ENCODE measurements around the gene INPP5F. TPM values are rescaled to one million over a fixed set of nuclear protein-coding genes. Genes with fewer than 3 reads are reported as not detected.
"Not testable (repeated sequence)": the region's sequence is repeated elsewhere in the genome, so short reads cannot be mapped to it uniquely, and the experiment has no call there.

Gene INPP5F
- total RNA-seq, 6 experiments from 2014 or later: 8.7 to 12.8 (median 12.5) TPM

- H3K4me1 Mint-ChIP-seq (ENCODE audit: low read depth): peaks cover 75% of the 10 kb centered on the region
- no peaks in the 10 kb centered on the region for H3K9me3 Mint-ChIP-seq
- H3K27me3 Mint-ChIP-seq (ENCODE audit: insufficient read depth): no peaks in the 10 kb centered on the region
- TF ChIP-seq CTCF (IDR thresholded peaks at IDR 0.05): no peak
- peak overlapping the region; percentile 78; the same call in 1 of the 2 replicates for H3K27ac Mint-ChIP-seq
- no peak overlapping the region for H3K4me3 Mint-ChIP-seq
- DNase-seq: no peak
- H3K36me3 Mint-ChIP-seq (ENCODE audit: low read depth): peaks cover 5% of the 10 kb centered on the region; the same call in 1 of the 2 replicates
Measured at GRCh38 chr10:119768455-119769094, 42.7 kb downstream of the INPP5F start.

- DNase-seq: peak; percentile 87
Measured at GRCh38 chr10:119769886-119770285, 44.0 kb downstream of the INPP5F start.

GRCh38 chr10:119770928-119771327 lies 45.1 kb downstream of the INPP5F start:
- no peaks in the 10 kb centered on the region for H3K27me3 Mint-ChIP-seq (ENCODE audit: insufficient read depth)
- no peak for TF ChIP-seq CTCF (IDR thresholded peaks at IDR 0.05)
- H3K4me1 Mint-ChIP-seq (ENCODE audit: low read depth): peaks cover 78% of the 10 kb centered on the region
- peaks cover 5% of the 10 kb centered on the region; the same call in 1 of the 2 replicates for H3K36me3 Mint-ChIP-seq (ENCODE audit: low read depth)
- DNase-seq: no peak
- H3K9me3 Mint-ChIP-seq: no peaks in the 10 kb centered on the region
- H3K4me3 Mint-ChIP-seq: peak overlapping the region; percentile 66
- peak overlapping the region; percentile 78 for H3K27ac Mint-ChIP-seq

More at GRCh38 chr10:119769886-119770285, 44.0 kb downstream of the INPP5F start:
- Mint-ChIP-seq H3K27ac (peak overlapping the region; percentile 78), H3K4me1 (ENCODE audit: low read depth) (peaks cover 70% of the 10 kb centered on the region), H3K9me3 (no peaks in the 10 kb centered on the region), H3K36me3 (ENCODE audit: low read depth) (peaks cover 5% of the 10 kb centered on the region; the same call in 1 of the 2 replicates), H3K4me3 (peak overlapping the region; percentile 73), H3K27me3 (ENCODE audit: insufficient read depth) (no peaks in the 10 kb centered on the region)
- no peak for TF ChIP-seq CTCF (IDR thresholded peaks at IDR 0.05)

- Mint-ChIP-seq H3K36me3 (ENCODE audit: low read depth) (peaks cover 5% of the 10 kb centered on the region; the same call in 1 of the 2 replicates), H3K4me1 (ENCODE audit: low read depth) (peaks cover 71% of the 10 kb centered on the region), H3K27me3 (ENCODE audit: insufficient read depth) (no peaks in the 10 kb centered on the region), H3K27ac (no peak overlapping the region; the same call in 1 of the 2 replicates), H3K9me3 (no peaks in the 10 kb centered on the region), H3K4me3 (no peak overlapping the region)
- no peak for TF ChIP-seq CTCF (IDR thresholded peaks at IDR 0.05)
- DNase-seq: no peak
Measured at GRCh38 chr10:119772334-119772733, 46.5 kb downstream of the INPP5F start.

- peaks cover 63% of the 10 kb centered on the region for H3K4me1 Mint-ChIP-seq (ENCODE audit: low read depth)
- H3K36me3 Mint-ChIP-seq (ENCODE audit: low read depth); H3K4me3 Mint-ChIP-seq; H3K27me3 Mint-ChIP-seq (ENCODE audit: insufficient read depth); H3K9me3 Mint-ChIP-seq; DNase-seq; H3K27ac Mint-ChIP-seq: not testable (repeated sequence)
Measured at GRCh38 chr10:119773041-119773440, 47.2 kb downstream of the INPP5F start.

- Mint-ChIP-seq H3K27me3 (ENCODE audit: insufficient read depth) (no peaks in the 10 kb centered on the region; the same call in 1 of the 2 replicates), H3K4me3 (no peak overlapping the region), H3K4me1 (ENCODE audit: low read depth) (peaks cover 53% of the 10 kb centered on the region), H3K27ac (peak overlapping the region; percentile 4), H3K9me3 (no peaks in the 10 kb centered on the region), H3K36me3 (ENCODE audit: low read depth) (peaks cover 5% of the 10 kb centered on the region; the same call in 1 of the 2 replicates)
- TF ChIP-seq CTCF (IDR thresholded peaks at IDR 0.05): no peak
- DNase-seq: no peak
Measured at GRCh38 chr10:119775529-119775928, 49.7 kb downstream of the INPP5F start.

Measured in HFFc6 (cell line).